ENCODE data around the gene CERS6.

GRCh38 chr2:168459256-168459655 lies 3.2 kb downstream of the CERS6 start:
- TF ChIP-seq EZH2 (IDR thresholded peaks at IDR 0.05; ENCODE audit: insufficient read depth, poor library complexity, severe bottlenecking) = no peak
- TF ChIP-seq EZH2phosphoT487 (IDR thresholded peaks at IDR 0.05; ENCODE audit: insufficient read depth, low read depth) = no peak
